ENCODE data around the gene GCGR. TPM values are rescaled to one million over a fixed set of nuclear protein-coding genes. Genes with fewer than 3 reads are reported as not detected.

GCGR gene
- total RNA-seq, 1 experiment from 2014 or later = 0.07 TPM

DNA sequence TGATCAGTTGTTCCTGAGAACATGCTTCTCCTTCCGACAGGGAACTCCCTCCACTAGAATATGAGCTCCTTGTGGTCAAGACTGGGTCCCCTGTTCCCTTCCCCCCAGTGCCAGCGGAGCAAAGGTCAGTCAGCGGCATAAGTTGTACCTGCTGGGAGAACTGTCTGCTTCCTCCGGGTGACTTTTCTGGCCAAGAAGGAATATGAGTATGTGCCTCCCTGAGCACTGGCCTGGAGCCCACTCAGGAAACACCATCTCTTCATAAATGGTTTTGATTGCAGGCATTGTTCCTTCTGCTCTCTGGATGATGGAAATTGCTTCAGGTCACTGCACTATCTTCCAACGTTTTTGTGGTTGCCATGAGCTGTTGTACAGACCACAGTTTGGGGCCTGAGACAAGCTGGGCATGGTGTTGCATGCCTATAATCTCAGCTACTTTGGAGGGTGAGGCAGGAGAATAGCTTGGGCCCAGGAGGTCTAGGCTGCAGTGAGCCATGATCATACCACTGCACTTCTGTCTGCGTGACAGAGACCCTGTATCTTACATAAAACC is 59.2 kb downstream of the GCGR start:
- Histone ChIP-seq H3K36me3 (replicated peaks; ENCODE audit: control insufficient read depth, insufficient read depth, low read length) (peaks cover 29% of the 10 kb centered on the region), H3K27me3 (ENCODE audit: control insufficient read depth, insufficient read depth, low read length) (no peaks in the 10 kb centered on the region), H3K4me3 (ENCODE audit: insufficient read depth, low read depth, low read length) (no peak overlapping the region)
- DNase-seq = no peak

Other genes starting within 250 kb of the GCGR start
- 64.5 and 77.1 TPM in 2 replicates for gene NPLOC4, start 167.0 kb upstream of the GCGR start, total RNA-seq (2014; rRNA removed; shearing (Covaris generic))
- gene TSPAN10, start 167.0 kb upstream of the GCGR start, total RNA-seq (2014; rRNA removed; shearing (Covaris generic)) = 0.48 and 0.76 TPM in 2 replicates
- 19.0 and 22.7 TPM in 2 replicates for gene PDE6G, start 147.6 kb upstream of the GCGR start, total RNA-seq (2014; rRNA removed; shearing (Covaris generic))
- gene OXLD1, start 137.5 kb upstream of the GCGR start, total RNA-seq (2014; rRNA removed; shearing (Covaris generic)) = 100 and 115 TPM in 2 replicates
- gene CCDC137, start 137.4 kb upstream of the GCGR start, total RNA-seq (2014; rRNA removed; shearing (Covaris generic)) = 40.7 and 49.7 TPM in 2 replicates
- 47.4 and 74.6 TPM in 2 replicates for gene ARL16, start 120.4 kb upstream of the GCGR start, total RNA-seq (2014; rRNA removed; shearing (Covaris generic))
- 119 and 133 TPM in 2 replicates for gene HGS, start 120.1 kb upstream of the GCGR start, total RNA-seq (2014; rRNA removed; shearing (Covaris generic))
- 32.3 and 35.9 TPM in 2 replicates for gene MRPL12, start 100.8 kb upstream of the GCGR start, total RNA-seq (2014; rRNA removed; shearing (Covaris generic))
- gene SLC25A10, start 91.9 kb upstream of the GCGR start, total RNA-seq (2014; rRNA removed; shearing (Covaris generic)) = 50.6 and 56.7 TPM in 2 replicates
- 180 and 204 TPM in 2 replicates for gene MCRIP1, start 29.1 kb downstream of the GCGR start, total RNA-seq (2014; rRNA removed; shearing (Covaris generic))
- gene PPP1R27, start 30.9 kb downstream of the GCGR start, total RNA-seq (2014; rRNA removed; shearing (Covaris generic)) = not detected in 2 replicates
- gene P4HB, start 56.4 kb downstream of the GCGR start, total RNA-seq (2014; rRNA removed; shearing (Covaris generic)) = 421 and 528 TPM in 2 replicates
- gene ARHGDIA, start 67.2 kb downstream of the GCGR start, total RNA-seq (2014; rRNA removed; shearing (Covaris generic)) = 127 and 158 TPM in 2 replicates
- 195 and 271 TPM in 2 replicates for gene ALYREF, start 87.4 kb downstream of the GCGR start, total RNA-seq (2014; rRNA removed; shearing (Covaris generic))
- gene ANAPC11, start 87.6 kb downstream of the GCGR start, total RNA-seq (2014; rRNA removed; shearing (Covaris generic)) = 269 and 274 TPM in 2 replicates
- 0.85 and 0.94 TPM in 2 replicates for gene NPB, start 98.1 kb downstream of the GCGR start, total RNA-seq (2014; rRNA removed; shearing (Covaris generic))
- 21.0 and 37.0 TPM in 2 replicates for gene PCYT2, start 107.2 kb downstream of the GCGR start, total RNA-seq (2014; rRNA removed; shearing (Covaris generic))
- 19.0 and 21.4 TPM in 2 replicates for gene SIRT7, start 114.0 kb downstream of the GCGR start, total RNA-seq (2014; rRNA removed; shearing (Covaris generic))
- gene MAFG, start 123.6 kb downstream of the GCGR start, total RNA-seq (2014; rRNA removed; shearing (Covaris generic)) = 27.0 and 31.7 TPM in 2 replicates
- gene PYCR1, start 133.2 kb downstream of the GCGR start, total RNA-seq (2014; rRNA removed; shearing (Covaris generic)) = 267 and 298 TPM in 2 replicates
- 0.24 and 0.30 TPM in 2 replicates for gene MYADML2, start 143.1 kb downstream of the GCGR start, total RNA-seq (2014; rRNA removed; shearing (Covaris generic))
- 2.0 and 2.3 TPM in 2 replicates for gene NOTUM, start 157.0 kb downstream of the GCGR start, total RNA-seq (2014; rRNA removed; shearing (Covaris generic))
- 62.1 and 65.8 TPM in 2 replicates for gene ASPSCR1, start 173.5 kb downstream of the GCGR start, total RNA-seq (2014; rRNA removed; shearing (Covaris generic))
- 171 and 247 TPM in 2 replicates for gene CENPX, start 218.7 kb downstream of the GCGR start, total RNA-seq (2014; rRNA removed; shearing (Covaris generic))
- gene LRRC45, start 219.2 kb downstream of the GCGR start, total RNA-seq (2014; rRNA removed; shearing (Covaris generic)) = 45.2 and 46.5 TPM in 2 replicates
- 155 and 175 TPM in 2 replicates for gene RAC3, start 227.5 kb downstream of the GCGR start, total RNA-seq (2014; rRNA removed; shearing (Covaris generic))
- 72.7 and 110 TPM in 2 replicates for gene DCXR, start 233.5 kb downstream of the GCGR start, total RNA-seq (2014; rRNA removed; shearing (Covaris generic))
- gene RFNG, start 247.7 kb downstream of the GCGR start, total RNA-seq (2014; rRNA removed; shearing (Covaris generic)) = 43.0 and 50.8 TPM in 2 replicates
- gene GPS1, start 247.7 kb downstream of the GCGR start, total RNA-seq (2014; rRNA removed; shearing (Covaris generic)) = 205 and 248 TPM in 2 replicates